ENCODE measurements around the gene CD70.

The CD70 gene

DNA sequence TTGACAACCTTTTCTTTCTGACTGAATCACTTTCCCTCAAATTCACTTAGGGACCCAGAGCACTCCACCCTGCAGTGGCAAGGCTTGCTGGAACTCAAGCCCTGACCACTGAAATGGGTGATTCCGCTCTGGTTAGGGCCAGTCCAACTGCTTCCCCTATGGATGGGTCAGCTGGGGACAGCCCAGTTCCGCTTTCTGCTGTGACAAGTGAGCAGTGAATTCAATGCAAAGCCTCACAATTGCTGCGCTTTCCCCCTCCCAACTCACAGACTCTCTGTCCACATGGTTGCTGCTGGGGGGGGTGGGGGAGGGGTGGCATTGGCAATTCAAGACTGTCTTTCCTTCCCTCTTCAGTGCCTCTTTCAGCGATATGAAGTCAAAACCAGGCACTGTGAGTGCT is 18.7 kb downstream of the CD70 start:
- no peak for TF ChIP-seq CTCF (IDR thresholded peaks at IDR 0.05)

DNA sequence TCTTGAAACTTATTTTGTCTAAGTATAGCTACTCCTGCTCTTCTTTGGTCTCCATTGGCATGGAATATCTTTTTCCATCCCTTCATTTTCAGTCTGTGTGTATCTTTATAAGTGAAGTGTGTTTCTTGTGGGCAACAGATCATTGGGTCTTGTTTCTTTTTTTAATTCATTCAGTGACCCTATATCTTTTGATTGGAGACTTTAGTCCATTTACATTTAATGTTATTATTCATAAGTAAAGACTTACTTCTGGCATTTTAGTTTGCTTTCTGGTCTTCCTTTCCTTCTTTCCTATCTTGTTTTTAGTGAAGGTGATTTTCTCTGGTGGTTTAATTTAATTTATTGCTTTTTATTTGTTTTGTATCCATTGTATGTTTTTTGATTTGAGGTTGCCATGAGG is 19.8 kb downstream of the CD70 start:
- no peak for TF ChIP-seq CTCF (IDR thresholded peaks at IDR 0.05)

GRCh38 chr19:6570764-6571163 is 20.2 kb downstream of the CD70 start:
- TF ChIP-seq CTCF (IDR thresholded peaks at IDR 0.05), result no peak

DNA sequence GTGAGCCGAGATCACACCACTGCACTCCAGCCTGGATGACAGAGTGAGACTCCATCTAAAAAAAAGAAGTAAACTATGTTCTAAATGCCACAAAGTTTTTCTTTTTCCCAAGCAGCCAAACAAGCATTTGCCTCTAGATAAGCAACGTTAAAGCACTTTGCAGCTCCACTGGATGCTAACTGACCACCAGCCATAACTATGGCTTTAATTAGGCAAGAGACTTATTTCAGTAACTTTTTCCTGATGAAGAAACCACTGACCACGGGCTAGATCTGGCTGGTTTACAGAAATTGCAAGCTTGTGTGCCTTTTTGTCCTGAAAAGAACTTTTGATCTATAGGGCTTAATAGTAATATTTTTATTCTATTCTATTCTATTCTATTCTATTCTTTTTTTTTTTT is 22.1 kb downstream of the CD70 start:
- TF ChIP-seq CTCF (IDR thresholded peaks at IDR 0.05), result no peak

GRCh38 chr19:6568010-6568526 is 22.9 kb downstream of the CD70 start:
- TF ChIP-seq CTCF (IDR thresholded peaks at IDR 0.05), result no peak

GRCh38 chr19:6564393-6564792 is 26.6 kb downstream of the CD70 start:
- TF ChIP-seq CTCF (IDR thresholded peaks at IDR 0.05), result no peak

DNA sequence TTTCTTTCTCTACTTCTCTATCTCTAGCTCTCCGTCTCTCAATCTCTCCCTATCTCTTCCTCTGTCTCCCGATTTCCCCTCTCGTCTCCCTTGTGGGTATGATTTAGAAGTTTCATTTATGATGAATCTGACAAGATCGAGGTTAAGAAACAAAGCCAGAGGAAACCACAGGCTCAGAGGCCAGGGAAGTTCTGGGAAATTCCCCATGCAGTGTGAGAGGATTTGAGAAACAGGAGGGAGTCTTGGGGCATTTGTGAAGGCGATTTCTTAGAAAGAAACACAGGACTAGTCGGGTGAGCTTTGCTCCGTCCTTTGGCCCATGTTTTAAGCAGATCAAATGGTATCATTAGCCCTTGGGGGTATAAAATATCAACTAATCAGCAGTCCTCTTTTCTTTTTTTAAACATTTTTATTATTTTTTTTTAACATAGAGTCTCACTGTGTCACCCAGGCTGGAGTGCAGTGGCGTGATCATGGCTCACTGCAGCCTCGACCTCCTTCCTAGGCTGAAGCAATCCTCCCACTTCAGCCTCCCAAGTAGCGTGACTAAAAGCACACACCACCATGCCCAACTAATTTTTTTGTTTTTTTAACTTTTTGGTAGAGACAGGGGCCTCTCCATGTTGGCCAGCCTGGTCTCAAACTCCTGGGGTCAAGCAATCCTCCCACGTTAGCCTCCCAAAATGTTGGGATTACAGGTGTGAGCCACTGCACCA is 34.3 kb downstream of the CD70 start:
- TF ChIP-seq CTCF (IDR thresholded peaks at IDR 0.05), result no peak

GRCh38 chr19:6556043-6556449 is 34.9 kb downstream of the CD70 start:
- no peak for TF ChIP-seq CTCF (IDR thresholded peaks at IDR 0.05)
